K562 (cell line): ENCODE results near the gene FOXK2. TPM values are rescaled to one million over a fixed set of nuclear protein-coding genes. Genes with fewer than 3 reads are reported as not detected.

Experiments used
- ARID4B ChIP-seq: sonication (generic); formaldehyde crosslinking; IDR thresholded peaks from 2 replicates; pipeline ENCODE4 v1.8.0; 2022; ENCODE audit warnings: mild to moderate bottlenecking, missing genetic modification reagents
- CEBPG ChIP-seq, 3 experiments: fragments of 200-800 bp in 1 of 3; sonication (Bioruptor generic) in 1 of 3; sonication (generic) in 1 of 3; formaldehyde crosslinking in 1 of 3; IDR thresholded peaks in 2 of 3; conservative IDR thresholded peaks in 1 of 3; 2 replicates each; pipeline versions ENCODE4 v1.6.1 to v1.8.0; 2016 to 2022; ENCODE audit warnings: missing compliant biosample characterization in 2 of 3, missing genetic modification characterization in 2 of 3, mild to moderate bottlenecking in 1 of 3, missing genetic modification reagents in 1 of 3
- CREB1 ChIP-seq, 2 experiments: sonication (generic) in 1 of 2; formaldehyde crosslinking in 1 of 2; IDR thresholded peaks; 2 replicates each; pipeline versions ENCODE4 v1.6.1 to v1.8.0; 2012 to 2022; ENCODE audit warnings: inconsistent platforms in 1 of 2, mild to moderate bottlenecking in 1 of 2, missing genetic modification reagents in 1 of 2, moderate library complexity in 1 of 2
- DACH1 ChIP-seq: fragments of 450-650 bp; IDR thresholded peaks from 2 replicates; pipeline ENCODE4 v1.6.1; 2018; ENCODE audit not compliant: partially characterized antibody
- EP300 ChIP-seq: IDR thresholded peaks from 2 replicates; pipeline ENCODE4 v1.6.1; 2012; ENCODE audit warnings: low read length, improper control_type of control experiment
- FOXA1 ChIP-seq: fragments of 450-650 bp; IDR thresholded peaks from 2 replicates; pipeline ENCODE4 v1.6.1; 2016; ENCODE audit warnings: mild to moderate bottlenecking, borderline replicate concordance
- PRPF4 ChIP-seq: fragments of 200-400 bp; formaldehyde crosslinking; IDR thresholded peaks from one replicate; pipeline ENCODE4 v1.6.1; 2017; ENCODE audit warnings: low read length, low read depth, mild to moderate bottlenecking; ENCODE audit not compliant: insufficient read depth, poor library complexity, severe bottlenecking
- ZNF12 ChIP-seq: sonication (generic); formaldehyde crosslinking; IDR thresholded peaks from 2 replicates; pipeline ENCODE4 v1.4.0; 2020; ENCODE audit warnings: mild to moderate bottlenecking, missing genetic modification reagents
- ZNF318 ChIP-seq, 2 experiments: fragments of 450-650 bp; IDR thresholded peaks; 2 replicates each; pipeline ENCODE4 v1.6.1; 2016; ENCODE audit warnings: mild to moderate bottlenecking in 2 of 2, borderline replicate concordance in 1 of 2, low read depth in 1 of 2, moderate library complexity in 1 of 2
- ZNF77 ChIP-seq: fragments of 250-450 bp; sonication (Bioruptor Pico); IDR thresholded peaks from 2 replicates; pipeline ENCODE4 v1.5.0; 2020
- polyA plus RNA-seq, 8 experiments: library from polyadenylated mRNA; depleted of rRNA in 4 of 8; stranded (reverse) in 5 of 8; unstranded in 3 of 8; fragments of >200 nt; fragmentation: Nextera tagmentation in 2 of 8; fragmentation: Illumina TruSeq in 1 of 8; extraction: Ambion mirVana in 2 of 8; extraction: Trizol in 1 of 8; gene quantifications; 2 replicates each; pipeline versions ENCODE4 v1.2.1 to v1.2.3, GENCODE V29; 2011 to 2014; ENCODE audit warnings: inconsistent platforms in 1 of 8, missing spikeins in 1 of 8
- total RNA-seq, 7 experiments: library from RNA; depleted of rRNA in 6 of 7; stranded (reverse); fragments of >200 nt in 6 of 7; fragmentation: Illumina TruSeq in 2 of 7; extraction: Trizol in 2 of 7; gene quantifications; 2 replicates each; pipeline versions ENCODE4 v1.2.1 to v1.2.3, GENCODE V29; 2011 to 2021; ENCODE audit warnings: low replicate concordance in 1 of 7
- TF ChIP-seq, protein P1 (sequence below): fragments of 250-450 bp; sonication (Bioruptor Pico); IDR thresholded peaks from 2 replicates; pipeline ENCODE4 v1.4.0; 2020; ENCODE audit warnings: mild to moderate bottlenecking, moderate library complexity

The FOXK2 gene
- total and polyA plus RNA-seq, 9 of the 15 experiments (the other 6 are each of a cell fraction or from before 2014, with no cell fraction given): 3.0 to 86.0 (median 44.1) TPM

GRCh38 chr17:82519971-82520903 lies 705 bp downstream of the FOXK2 start (continued):
- TF ChIP-seq ZNF318 (IDR thresholded peaks at IDR 0.05; ENCODE audit: borderline replicate concordance in 1 of 2, low read depth in 1 of 2) (no peak), ARID4B (CRISPR knock-in tag) (no peak), PRPF4 (no peak), EP300 (no peak), FOXA1 (no peak), CEBPG (CRISPR knock-in tag; IDR thresholded peaks at IDR 0.05) (no peak), CEBPG (tag; conservative IDR thresholded peaks at IDR 0.05 in 1 of 2, IDR thresholded peaks at IDR 0.05 in 1 of 2) (no peak), CREB1 (IDR thresholded peaks at IDR 0.05) (no peak), CREB1 (CRISPR knock-in tag; IDR thresholded peaks at IDR 0.05) (no peak), DACH1 (no peak), ZNF12 (no peak), ZNF77 (CRISPR knock-in tag) (no peak)
- TF ChIP-seq, protein P1, sequence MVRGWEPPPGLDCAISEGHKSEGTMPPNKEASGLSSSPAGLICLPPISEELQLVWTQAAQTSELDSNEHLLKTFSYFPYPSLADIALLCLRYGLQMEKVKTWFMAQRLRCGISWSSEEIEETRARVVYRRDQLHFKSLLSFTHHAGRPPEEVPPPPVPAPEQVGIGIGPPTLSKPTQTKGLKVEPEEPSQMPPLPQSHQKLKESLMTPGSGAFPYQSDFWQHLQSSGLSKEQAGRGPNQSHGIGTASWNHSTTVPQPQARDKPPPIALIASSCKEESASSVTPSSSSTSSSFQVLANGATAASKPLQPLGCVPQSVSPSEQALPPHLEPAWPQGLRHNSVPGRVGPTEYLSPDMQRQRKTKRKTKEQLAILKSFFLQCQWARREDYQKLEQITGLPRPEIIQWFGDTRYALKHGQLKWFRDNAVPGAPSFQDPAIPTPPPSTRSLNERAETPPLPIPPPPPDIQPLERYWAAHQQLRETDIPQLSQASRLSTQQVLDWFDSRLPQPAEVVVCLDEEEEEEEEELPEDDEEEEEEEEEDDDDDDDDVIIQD (CRISPR knock-in tag): no peak
